Activated T-helper 1 cell treated with Interleukin-2 at 50 U/mL for 16 hours (primary cell): Measurements from ENCODE around the gene SH2D3A.

Experiments
- DNase-seq: peaks from one replicate; pipeline ENCODE4 v3.0.0-alpha.2; 2020; ENCODE audit warnings: low read depth

Gene SH2D3A

GRCh38 chr19:6736917-6737283 is 30.3 kb downstream of the SH2D3A start:
- DNase-seq, result no peak

- DNase-seq, result peak; percentile 43
Measured at GRCh38 chr19:6736169-6736916, 30.9 kb downstream of the SH2D3A start.

DNA sequence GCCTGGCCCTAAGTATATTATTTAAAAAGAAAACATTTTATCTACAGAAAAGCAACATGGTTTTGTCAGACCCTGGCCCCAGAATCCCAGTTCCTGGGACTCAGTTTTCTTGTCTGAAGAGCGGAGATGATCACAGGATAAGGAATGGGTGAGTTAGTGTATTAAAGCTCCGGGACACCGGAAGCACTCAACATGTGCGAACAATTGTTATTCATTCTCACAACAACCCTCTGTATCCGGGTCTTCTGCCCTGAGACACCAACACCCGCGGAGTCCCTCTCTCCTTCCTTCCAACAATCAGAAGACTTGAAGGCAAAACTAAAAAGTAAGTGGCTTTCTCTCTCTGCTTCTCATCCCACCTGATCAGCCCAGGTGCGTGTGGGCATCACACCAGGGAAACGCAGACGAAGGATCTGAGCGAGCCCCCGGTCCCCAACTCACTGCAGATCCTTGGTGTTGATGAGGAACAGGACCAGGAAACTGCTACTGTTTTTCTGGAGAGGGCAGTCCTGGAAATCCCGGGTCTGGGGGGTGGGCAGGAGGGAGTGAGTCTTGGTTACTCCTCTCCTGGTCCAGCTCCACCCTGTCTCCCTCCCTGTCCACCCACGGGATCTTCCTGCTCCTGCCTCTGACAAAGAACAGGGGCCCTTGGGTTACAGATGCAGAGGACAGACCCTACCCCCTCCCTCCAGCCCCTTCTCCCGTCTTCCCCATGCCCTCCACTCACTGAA is 31.9 kb downstream of the SH2D3A start:
- DNase-seq, result no peak

DNA sequence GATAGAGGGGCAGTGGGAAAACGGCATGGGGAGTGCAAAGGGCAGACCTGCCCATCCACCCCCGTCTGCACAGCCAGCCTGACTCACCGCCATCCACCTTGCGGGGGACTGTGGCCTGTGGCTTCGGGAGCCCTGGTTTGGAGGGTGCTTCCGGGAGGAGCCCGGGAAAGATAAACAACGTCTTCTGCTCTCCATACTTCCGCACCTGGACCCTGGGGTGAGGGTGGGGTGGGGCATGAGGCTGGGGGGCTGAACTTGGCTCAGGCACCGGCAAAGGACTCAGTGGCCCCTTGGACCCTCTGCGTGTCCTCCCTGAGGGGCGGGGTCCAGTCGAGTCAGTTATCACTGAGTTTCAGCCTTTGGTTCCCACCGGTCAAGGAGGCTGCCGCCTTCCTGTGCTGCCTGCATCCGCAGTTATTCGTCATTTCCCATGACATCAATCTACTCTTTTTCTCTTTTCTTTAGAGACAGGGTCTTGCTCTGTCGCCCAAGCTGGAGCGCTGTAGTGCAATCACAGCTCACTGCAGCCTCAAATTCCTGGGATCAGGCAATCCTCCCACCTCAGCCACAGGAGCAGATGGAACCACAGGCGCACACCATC is 33.0 kb downstream of the SH2D3A start:
- no peak for DNase-seq

- DNase-seq, result no peak
Measured at GRCh38 chr19:6733338-6734095, 33.7 kb downstream of the SH2D3A start.

GRCh38 chr19:6732803-6733337 is 34.4 kb downstream of the SH2D3A start:
- DNase-seq, result no peak

- no peak for DNase-seq
Measured at GRCh38 chr19:6731822-6732221, 35.4 kb downstream of the SH2D3A start.

GRCh38 chr19:6730941-6731670 is 36.1 kb downstream of the SH2D3A start:
- no peak for DNase-seq

- DNase-seq, result no peak
Measured at GRCh38 chr19:6730153-6730804, 37.0 kb downstream of the SH2D3A start.

DNA sequence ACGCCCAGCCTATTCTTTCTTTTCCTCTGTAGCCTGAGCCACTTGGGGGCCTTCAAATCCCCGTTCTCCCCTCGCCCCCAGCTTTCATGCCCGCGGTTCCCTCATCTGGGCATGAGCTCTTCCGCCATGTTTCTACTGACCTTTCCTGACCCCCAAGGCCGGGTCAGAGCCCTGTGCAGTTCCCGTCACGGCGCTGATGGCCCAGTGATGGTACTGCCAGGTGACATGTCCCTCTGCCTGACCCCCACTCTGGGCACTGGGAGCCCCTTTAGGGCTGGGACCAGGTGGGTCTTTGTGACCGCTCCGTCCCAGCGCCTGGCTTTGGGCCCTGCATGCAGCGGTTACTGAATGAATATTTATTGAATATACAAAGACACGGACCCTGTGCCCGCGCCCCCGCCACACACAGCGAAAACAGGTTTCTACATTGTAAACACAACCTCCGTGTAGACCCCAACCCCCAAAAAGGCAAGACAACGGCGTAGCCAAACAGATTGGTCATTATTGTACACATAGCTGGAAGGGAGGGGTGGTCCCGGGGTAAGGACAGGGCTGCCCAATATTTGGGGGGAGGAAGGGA is 37.6 kb downstream of the SH2D3A start:
- no peak for DNase-seq

DNA sequence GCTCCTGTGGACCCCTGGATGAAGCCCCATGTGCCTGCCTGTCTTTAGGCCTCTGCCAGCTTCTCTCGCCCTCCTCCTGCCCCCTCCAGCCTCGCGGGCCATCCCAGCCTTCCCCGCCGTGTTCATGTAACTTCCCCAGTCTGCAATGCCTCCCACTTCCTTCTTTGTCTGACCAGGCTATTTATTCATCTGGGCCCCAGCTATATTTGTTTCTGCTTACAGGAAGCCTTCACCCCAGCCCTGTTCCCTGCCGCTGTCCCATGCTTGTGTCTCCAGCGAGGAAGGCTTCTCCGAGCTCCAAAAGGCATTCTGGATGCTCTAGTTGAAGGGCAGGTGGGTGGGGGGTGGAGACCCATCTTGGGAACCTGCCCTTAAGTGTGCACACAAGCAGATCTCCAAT is 38.9 kb downstream of the SH2D3A start:
- no peak for DNase-seq

GRCh38 chr19:6725513-6726231 is 41.6 kb downstream of the SH2D3A start:
- no peak for DNase-seq

- no peak for DNase-seq
Measured at GRCh38 chr19:6724631-6725492, 42.4 kb downstream of the SH2D3A start.

GRCh38 chr19:6723738-6724137 is 43.5 kb downstream of the SH2D3A start:
- DNase-seq, result no peak

DNA sequence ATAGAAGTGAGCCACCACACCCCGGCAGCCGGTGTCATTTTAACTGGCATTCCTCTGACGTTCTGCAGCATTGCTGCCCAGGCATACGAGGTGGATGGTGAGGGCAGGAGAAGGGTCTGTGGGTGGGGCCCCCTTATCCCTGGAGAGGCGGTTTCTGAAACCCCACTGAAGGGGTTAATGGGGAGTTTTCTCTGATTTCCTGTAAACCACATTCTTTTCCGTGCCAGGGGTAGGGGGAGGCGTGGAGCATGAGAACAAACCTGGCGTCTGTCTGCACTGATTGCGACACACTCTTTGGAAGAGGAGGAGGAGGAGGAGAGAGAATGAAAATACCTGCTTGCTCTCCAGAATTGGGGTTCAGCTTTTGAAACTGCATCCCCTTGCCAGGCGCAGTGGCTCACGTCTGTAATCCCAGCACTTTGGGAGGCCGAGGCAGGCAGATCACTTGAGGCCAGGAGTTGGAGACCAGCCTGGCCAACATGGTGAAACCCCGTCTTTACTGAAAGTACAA is 44.1 kb downstream of the SH2D3A start:
- no peak for DNase-seq

GRCh38 chr19:6721773-6722172 is 45.5 kb downstream of the SH2D3A start:
- DNase-seq, result no peak

- DNase-seq, result no peak
Measured at GRCh38 chr19:6721138-6721474, 46.1 kb downstream of the SH2D3A start.

- no peak for DNase-seq
Measured at GRCh38 chr19:6720369-6721137, 46.7 kb downstream of the SH2D3A start, which contains the start of gene C3. C3 (minus strand) TSS chr19:6720650; CDS start chr19:6720589, 61 bp downstream.
